Heart left ventricle (tissue), 16 donors: ENCODE data around the gene AKR7A2. TPM values are rescaled to one million over a fixed set of nuclear protein-coding genes. Genes with fewer than 3 reads are reported as not detected.

Experiments used
- ATAC-seq, 4 donors: fragments of 200-7000 bp; cut with Tn5 transposase; one replicate each; pipeline ENCODE4 v1.9.1; 2020 to 2022; ENCODE audit warnings: moderate library complexity in 4 of 4, mild to moderate bottlenecking in 3 of 4, moderate number of reproducible peaks in 1 of 4
- DNase-seq, 5 donors: peaks; one replicate each; pipeline ENCODE4 v3.0.0-alpha.2; 2020
- H3K27ac ChIP-seq, 12 donors: fragments of 200-600 bp; sonication (generic) in 4 of 12; one replicate each; pipeline versions ENCODE4 v1.5.0 to v1.8.0; 2016 to 2022; ENCODE audit warnings: mild to moderate bottlenecking in 2 of 12
- H3K27me3 ChIP-seq, 9 donors: fragments of 200-600 bp; sonication (generic) in 2 of 9; one replicate each; pipeline versions ENCODE4 v1.5.1 to v1.8.0; 2016 to 2022; ENCODE audit warnings: mild to moderate bottlenecking in 3 of 9
- H3K36me3 ChIP-seq, 9 donors: fragments of 200-600 bp; sonication (generic) in 2 of 9; one replicate each; pipeline versions ENCODE4 v1.5.0 to v1.8.0; 2018 to 2022; ENCODE audit warnings: mild to moderate bottlenecking in 2 of 9
- H3K4me1 ChIP-seq, 12 donors: fragments of 200-600 bp; sonication (generic) in 4 of 12; one replicate each; pipeline versions ENCODE4 v1.5.0 to v1.8.0; 2016 to 2022; ENCODE audit warnings: mild to moderate bottlenecking in 3 of 12
- H3K4me3 ChIP-seq, 12 donors: fragments of 200-600 bp; sonication (generic) in 4 of 12; one replicate each; pipeline versions ENCODE4 v1.5.0 to v1.8.0; 2017 to 2022; ENCODE audit warnings: mild to moderate bottlenecking in 9 of 12, moderate library complexity in 4 of 12
- H3K9me3 ChIP-seq, 12 donors: fragments of 200-600 bp; sonication (generic) in 4 of 12; one replicate each; pipeline versions ENCODE4 v1.5.0 to v1.8.0; 2016 to 2022; ENCODE audit warnings: mild to moderate bottlenecking in 1 of 12
- CTCF ChIP-seq, 12 donors: fragments of 200-600 bp; sonication (generic) in 4 of 12; IDR thresholded peaks; one replicate each; pipeline versions ENCODE4 v1.5.0 to v1.8.0; 2018 to 2022; ENCODE audit warnings: antibody characterized with exemption in 12 of 12, mild to moderate bottlenecking in 5 of 12
- POLR2A ChIP-seq, 2 donors: fragments of 450-650 bp; IDR thresholded peaks; one replicate each; pipeline ENCODE4 v1.6.1; 2017; ENCODE audit warnings: antibody characterized with exemption in 2 of 2, mild to moderate bottlenecking in 2 of 2, moderate library complexity in 2 of 2
- WGBS, 4 donors: extraction: QIAGEN DNeasy Blood & Tissue Kit in 2 of 4; methylation state at CpG; one replicate each; pipeline versions ENCODE4 v1.1.5 to v1.1.7; 2013 to 2018; 5-methylcytosine and 5-hydroxymethylcytosine counted together
- intact Hi-C, 10 donors: fragments of 100-400 bp; cut with DNase I; formaldehyde crosslinking; loops; one replicate each; pipeline versions ENCODE4 v1.11.1 to v1.14.2; 2022
- polyA plus RNA-seq, 2 donors: library from polyadenylated mRNA; stranded (reverse); fragments of 200-250 nt; gene quantifications; one replicate each; pipeline ENCODE4 v1.2.3, GENCODE V29; 2013
- total RNA-seq, 9 donors: library from RNA; depleted of rRNA in 2 of 9; stranded (reverse); fragments of >200 nt in 2 of 9; fragmentation: NEBNext Ultra II Directional in 3 of 9; extraction: Animal tissue kit (Norgen Biotek cat#: 25700) in 3 of 9; gene quantifications; one replicate each; pipeline versions ENCODE4 v1.1.0 to v1.2.4, GENCODE V29; 2016 to 2023
- donor health status: ischemic (EF 13 %, LVEDD 7.1; RV severe dilation, severe dysfunction).
- donor health status: healthy with polysubstance abuse.
- donor health status: DM: no; HTN: yes; CAD: no.
- donor health status: DM: no; HTN: no; CAD: no.
- donor health status: ischemic (EF 25% LVEDD 6.9; RV normal size, moderate dysfunction).
- donor health status: ischemic (EF 25% LVEDD 5.7; RV mildly dilated, moderate dysfunction).
- donor health status: healthy.
- donor health status: DM: yes; HTN: yes; CAD: no.
- donor health status: ischemic (EF 35%, LVEDD 5.7; RV mildly dilated, moderate dysfunction).
- donor health status: nonischemic (EF 11% LVEDD 7.7; RV severe dilation, severe dysfunction).
- donor health status: DM: yes; HTN: yes; CAD: no.
- donor health status: PGD.
- donor health status: ischemic (EF 29% LVEDD 5.4; RV normal size, mild dysfunction).
- donor health status: nonischemic (EF 23%, LVEDD 6.1; RV moderate dilation, normal function).

Gene AKR7A2
- total and polyA plus RNA-seq, 11 donors: 13.8 to 97.5 (median 41.9) TPM

GRCh38 chr1:19313961-19314882 is 2.3 kb upstream of the AKR7A2 start:
- H3K36me3 ChIP-seq: peaks cover 0 to 18% (median 14%) of the 10 kb centered on the region in 9 donors
- H3K4me3 ChIP-seq: no peak overlapping the region
- no peak overlapping the region for H3K27ac ChIP-seq
- H3K9me3 ChIP-seq: no peaks in the 10 kb centered on the region
- DNase-seq: no peak
- intact Hi-C loops: loop anchor here in 1 of 10 donors (10.0 kb wide), 1 partner anchor 409 kb away; the partner anchor contains the start of gene ALDH4A1
- no peaks in the 10 kb centered on the region for H3K27me3 ChIP-seq
- 89 to 92% (median 91%) methylated on average over 9 to 10 of the region's 10 CpGs for WGBS, 4 donors
- ATAC-seq: no peak
- TF ChIP-seq POLR2A (IDR thresholded peaks at IDR 0.05) (no peak), CTCF (IDR thresholded peaks at IDR 0.05) (no peak)
- peaks cover 0 to 35% (median 20%) of the 10 kb centered on the region in 12 donors for H3K4me1 ChIP-seq

GRCh38 chr1:19313636-19313959 is 1.7 kb upstream of the AKR7A2 start:
- ATAC-seq (no peak), DNase-seq (no peak)
- 86 to 91% (median 88%) methylated on average over 4 of the region's 4 CpGs for WGBS, 4 donors
- intact Hi-C loops: loop anchor here in 1 of 10 donors (10.0 kb wide), 1 partner anchor 409 kb away; the partner anchor contains the start of gene ALDH4A1
- no peak overlapping the region for H3K27ac ChIP-seq
- no peaks in the 10 kb centered on the region for H3K27me3 ChIP-seq
- peaks cover 0 to 12% (median 10%) of the 10 kb centered on the region in 9 donors for H3K36me3 ChIP-seq
- no peaks in the 10 kb centered on the region for H3K9me3 ChIP-seq
- H3K4me3 ChIP-seq: no peak overlapping the region
- TF ChIP-seq CTCF (IDR thresholded peaks at IDR 0.05) (no peak), POLR2A (IDR thresholded peaks at IDR 0.05) (no peak)
- H3K4me1 ChIP-seq: peaks cover 0 to 35% (median 20%) of the 10 kb centered on the region in 12 donors

GRCh38 chr1:19312782-19313635 is 1.1 kb upstream of the AKR7A2 start:
- Histone ChIP-seq H3K9me3 (no peaks in the 10 kb centered on the region), H3K4me1 (peaks cover 0 to 35% (median 20%) of the 10 kb centered on the region in 12 donors), H3K27ac (peak overlapping the region in 11 of 12 donors; percentile 80 to 95 (median 93)), H3K4me3 (peak overlapping the region; percentile 59 to 97 (median 90)), H3K36me3 (peaks cover 0 to 13% (median 9%) of the 10 kb centered on the region in 9 donors), H3K27me3 (no peaks in the 10 kb centered on the region)
- no peak for ATAC-seq
- 36 to 42% (median 37%) methylated on average over 19 to 20 of the region's 20 CpGs for WGBS, 4 donors
- intact Hi-C loops: loop anchor here in 1 of 10 donors (10.0 kb wide), 1 partner anchor 408 kb away; the partner anchor contains the start of gene ALDH4A1
- no peak for TF ChIP-seq POLR2A (IDR thresholded peaks at IDR 0.05)
- TF ChIP-seq CTCF (IDR thresholded peaks at IDR 0.05): no peak
- no peak for DNase-seq
